HepG2 (cell line): Measurements from ENCODE around the gene KLF16. TPM values are rescaled to one million over a fixed set of nuclear protein-coding genes. Genes with fewer than 3 reads are reported as not detected.
A peak's percentile ranks its signal among the peaks of the same experiment; 100 is the strongest.

Source experiments
- AKAP8 ChIP-seq: sonication (generic); formaldehyde crosslinking; IDR thresholded peaks from 2 replicates; pipeline ENCODE4 v1.5.1; 2020; ENCODE audit warnings: mild to moderate bottlenecking, missing genetic modification reagents
- BCL6 ChIP-seq: IDR thresholded peaks from 2 replicates; pipeline ENCODE4 v1.6.1; 2016; ENCODE audit warnings: missing genetic modification reagents, missing compliant biosample characterization
- BRF2 ChIP-seq: sonication (generic); formaldehyde crosslinking; IDR thresholded peaks from 2 replicates; pipeline ENCODE4 v1.8.1; 2022; ENCODE audit warnings: mild to moderate bottlenecking, missing genetic modification reagents
- E2F2 ChIP-seq: sonication (generic); formaldehyde crosslinking; IDR thresholded peaks from 2 replicates; pipeline ENCODE4 v1.4.0; 2020; ENCODE audit warnings: missing genetic modification reagents, borderline replicate concordance
- ELK4 ChIP-seq: sonication (generic); formaldehyde crosslinking; IDR thresholded peaks from 2 replicates; pipeline ENCODE4 v1.9.0; 2021; ENCODE audit warnings: missing genetic modification reagents, borderline replicate concordance
- FOSL2 ChIP-seq: sonication (generic); formaldehyde crosslinking; IDR thresholded peaks from 2 replicates; pipeline ENCODE4 v1.4.0; 2020; ENCODE audit warnings: missing genetic modification reagents
- GATAD2A ChIP-seq: IDR thresholded peaks from 2 replicates; pipeline ENCODE4 v1.6.1; 2016
- KLF15 ChIP-seq: sonication (generic); formaldehyde crosslinking; IDR thresholded peaks from 2 replicates; pipeline ENCODE4 v1.8.1; 2023; ENCODE audit warnings: borderline replicate concordance, mild to moderate bottlenecking, inconsistent platforms, missing genetic modification reagents, mixed read lengths
- SALL1 ChIP-seq: sonication (generic); formaldehyde crosslinking; IDR thresholded peaks from 2 replicates; pipeline ENCODE4 v1.8.0; 2022; ENCODE audit warnings: mild to moderate bottlenecking, missing genetic modification reagents
- TBL1XR1 ChIP-seq: fragments of 150-350 bp; IDR thresholded peaks from 2 replicates; pipeline ENCODE4 v1.6.1; 2014; ENCODE audit warnings: borderline replicate concordance, low read length; ENCODE audit not compliant: partially characterized antibody
- ZBTB46 ChIP-seq: sonication (generic); formaldehyde crosslinking; IDR thresholded peaks from 2 replicates; pipeline ENCODE4 v1.4.0; 2020; ENCODE audit warnings: mild to moderate bottlenecking, missing genetic modification reagents, borderline replicate concordance
- ZFP82 ChIP-seq: sonication (generic); formaldehyde crosslinking; IDR thresholded peaks from 2 replicates; pipeline ENCODE4 v1.5.1; 2020; ENCODE audit warnings: mild to moderate bottlenecking, missing genetic modification reagents, borderline replicate concordance
- ZFP90 ChIP-seq: sonication (generic); formaldehyde crosslinking; IDR thresholded peaks from 2 replicates; pipeline ENCODE4 v1.8.0; 2022; ENCODE audit warnings: missing genetic modification reagents, mild to moderate bottlenecking, inconsistent platforms, borderline replicate concordance
- ZKSCAN5 ChIP-seq: sonication (generic); formaldehyde crosslinking; IDR thresholded peaks from 2 replicates; pipeline ENCODE4 v1.5.1; 2020; ENCODE audit warnings: mild to moderate bottlenecking, missing genetic modification reagents
- ZMYM2 ChIP-seq: sonication (generic); formaldehyde crosslinking; IDR thresholded peaks from 2 replicates; pipeline ENCODE4 v1.8.0; 2022; ENCODE audit warnings: mild to moderate bottlenecking, missing genetic modification reagents
- ZNF280D ChIP-seq: sonication (generic); formaldehyde crosslinking; IDR thresholded peaks from 2 replicates; pipeline ENCODE4 v1.5.1; 2020; ENCODE audit warnings: mild to moderate bottlenecking, missing genetic modification reagents
- ZNF460 ChIP-seq: sonication (generic); formaldehyde crosslinking; IDR thresholded peaks from 2 replicates; pipeline ENCODE4 v1.5.1; 2020; ENCODE audit warnings: missing genetic modification reagents, mild to moderate bottlenecking, borderline replicate concordance
- ZNF570 ChIP-seq: sonication (generic); formaldehyde crosslinking; IDR thresholded peaks from 2 replicates; pipeline ENCODE4 v1.4.0; 2020; ENCODE audit warnings: mild to moderate bottlenecking, missing genetic modification reagents, borderline replicate concordance
- ZNF598 ChIP-seq: sonication (generic); formaldehyde crosslinking; IDR thresholded peaks from 2 replicates; pipeline ENCODE4 v1.5.1; 2020; ENCODE audit warnings: mild to moderate bottlenecking, missing genetic modification reagents, borderline replicate concordance
- ZNF747 ChIP-seq: sonication (generic); formaldehyde crosslinking; IDR thresholded peaks from 2 replicates; pipeline ENCODE4 v1.8.1; 2023; ENCODE audit warnings: missing genetic modification reagents, mild to moderate bottlenecking, borderline replicate concordance
- ZNF83 ChIP-seq: sonication (generic); formaldehyde crosslinking; IDR thresholded peaks from 2 replicates; pipeline ENCODE4 v1.4.0; 2020; ENCODE audit warnings: missing genetic modification reagents, mild to moderate bottlenecking, borderline replicate concordance
- ZSCAN9 ChIP-seq: IDR thresholded peaks from 2 replicates; pipeline ENCODE4 v1.6.1; 2016; ENCODE audit warnings: borderline replicate concordance
- polyA plus RNA-seq, 8 experiments: library from polyadenylated mRNA; depleted of rRNA in 3 of 8; stranded (reverse) in 7 of 8; unstranded in 1 of 8; fragments of >200 nt; fragmentation: Illumina TruSeq in 4 of 8; extraction: Trizol in 4 of 8; gene quantifications; 2 replicates each; pipeline versions ENCODE4 v1.2.1 to v1.2.3, GENCODE V29; 2011 to 2016; ENCODE audit warnings: low read depth in 4 of 8, missing spikeins in 1 of 8, mixed read lengths in 1 of 8; ENCODE audit not compliant: insufficient read depth in 1 of 8
- total RNA-seq, 5 experiments: library from RNA; depleted of rRNA; stranded (reverse); fragments of >200 nt; fragmentation: Illumina TruSeq; extraction: Trizol; gene quantifications; 2 replicates each; pipeline ENCODE4 v1.2.3, GENCODE V29; 2016; ENCODE audit warnings: low read depth in 1 of 5

Gene KLF16
- total and polyA plus RNA-seq, 2 of the 13 experiments (the other 11 are each of a cell fraction or from before 2014, with no cell fraction given) = 3.5 to 6.7 TPM

GRCh38 chr19:1901940-1902404 lies 38.6 kb upstream of the KLF16 start (continued):
- TF ChIP-seq ZFP82 (CRISPR knock-in tag) (no peak), ZNF598 (CRISPR knock-in tag) (0 out of 2 replicates have a peak, but pooled peaks have one; percentile 53), TBL1XR1 (no peak), SALL1 (CRISPR knock-in tag) (peak; percentile 42), ZBTB46 (CRISPR knock-in tag) (no peak), E2F2 (CRISPR knock-in tag) (no peak), ZKSCAN5 (CRISPR knock-in tag) (no peak), FOSL2 (CRISPR knock-in tag) (peak; percentile 40), GATAD2A (CRISPR knock-in tag) (peak; percentile 32; the same call in 1 of the 2 replicates), ZMYM2 (CRISPR knock-in tag) (no peak), AKAP8 (CRISPR knock-in tag) (no peak), ZNF280D (CRISPR knock-in tag) (no peak), ZSCAN9 (CRISPR knock-in tag) (no peak; the same call in 1 of the 2 replicates), ZNF570 (CRISPR knock-in tag) (no peak), ZFP90 (CRISPR knock-in tag) (0 out of 2 replicates have a peak, but pooled peaks have one; percentile 44), ELK4 (CRISPR knock-in tag) (no peak), BCL6 (CRISPR knock-in tag) (no peak), ZNF83 (no peak), ZNF460 (CRISPR knock-in tag) (no peak), BRF2 (no peak), KLF15 (no peak), ZNF747 (CRISPR knock-in tag) (no peak)
